ENCODE data around the gene FGFRL1. TPM values are rescaled to one million over a fixed set of nuclear protein-coding genes. Genes with fewer than 3 reads are reported as not detected.

FGFRL1 gene
- polyA plus RNA-seq, 1 experiment: 11.2 TPM

- H3K9me3 ChIP-seq (ENCODE audit: control insufficient read depth, insufficient read depth, low read length): no peaks in the 10 kb centered on the region; the same call in 1 of the 2 replicates
- H3K27ac ChIP-seq (ENCODE audit: low read depth, low read length): no peak overlapping the region
- H3K27me3 ChIP-seq (ENCODE audit: control insufficient read depth, insufficient read depth, low read length): no peaks in the 10 kb centered on the region
- no peak for DNase-seq (ENCODE audit: low read depth, low spot score)
- no peak overlapping the region for H3K4me3 ChIP-seq (ENCODE audit: low read depth, low read length)
- ChIA-PET CTCF (no interaction called here), POLR2A (no interaction called here)
- no peak for TF ChIP-seq CTCF (IDR thresholded peaks at IDR 0.05; ENCODE audit: low read depth, low read length)
Observed at GRCh38 chr4:1015746-1016145, 4.3 kb downstream of the FGFRL1 start.

- no peak for DNase-seq (ENCODE audit: low read depth, low spot score)
- H3K4me3 ChIP-seq (ENCODE audit: low read depth, low read length): no peak overlapping the region
- ChIA-PET CTCF (no interaction called here), POLR2A (no interaction called here)
- H3K9me3 ChIP-seq (ENCODE audit: control insufficient read depth, insufficient read depth, low read length): no peaks in the 10 kb centered on the region; the same call in 1 of the 2 replicates
- no peaks in the 10 kb centered on the region for H3K27me3 ChIP-seq (ENCODE audit: control insufficient read depth, insufficient read depth, low read length)
- no peak for TF ChIP-seq CTCF (IDR thresholded peaks at IDR 0.05; ENCODE audit: low read depth, low read length)
- no peak overlapping the region for H3K27ac ChIP-seq (ENCODE audit: low read depth, low read length)
Observed at GRCh38 chr4:1017211-1017610, 5.8 kb downstream of the FGFRL1 start.

- ChIA-PET CTCF (no interaction called here), POLR2A (no interaction called here)
- Histone ChIP-seq H3K27ac (ENCODE audit: low read depth, low read length) (no peak overlapping the region), H3K4me3 (ENCODE audit: low read depth, low read length) (no peak overlapping the region), H3K9me3 (ENCODE audit: control insufficient read depth, insufficient read depth, low read length) (no peaks in the 10 kb centered on the region; the same call in 1 of the 2 replicates), H3K27me3 (ENCODE audit: control insufficient read depth, insufficient read depth, low read length) (no peaks in the 10 kb centered on the region)
- TF ChIP-seq CTCF (IDR thresholded peaks at IDR 0.05; ENCODE audit: low read depth, low read length): no peak
- no peak for DNase-seq (ENCODE audit: low read depth, low spot score)
Observed at GRCh38 chr4:1017706-1018105, 6.3 kb downstream of the FGFRL1 start.

GRCh38 chr4:1018147-1019020, 7.0 kb downstream of the FGFRL1 start:
- ChIA-PET POLR2A (no interaction called here), CTCF (no interaction called here)
- DNase-seq (ENCODE audit: low read depth, low spot score): no peak
- H3K27ac ChIP-seq (ENCODE audit: low read depth, low read length): no peak overlapping the region
- no peak for TF ChIP-seq CTCF (IDR thresholded peaks at IDR 0.05; ENCODE audit: low read depth, low read length)
- no peaks in the 10 kb centered on the region; the same call in 1 of the 2 replicates for H3K9me3 ChIP-seq (ENCODE audit: control insufficient read depth, insufficient read depth, low read length)
- H3K4me3 ChIP-seq (ENCODE audit: low read depth, low read length): no peak overlapping the region
- no peaks in the 10 kb centered on the region for H3K27me3 ChIP-seq (ENCODE audit: control insufficient read depth, insufficient read depth, low read length)

GRCh38 chr4:1019320-1019719, 7.9 kb downstream of the FGFRL1 start:
- POLR2A ChIA-PET: no interaction called here
- Histone ChIP-seq H3K4me3 (ENCODE audit: low read depth, low read length) (no peak overlapping the region), H3K27me3 (ENCODE audit: control insufficient read depth, insufficient read depth, low read length) (no peaks in the 10 kb centered on the region), H3K9me3 (ENCODE audit: control insufficient read depth, insufficient read depth, low read length) (peaks cover 3% of the 10 kb centered on the region; the same call in 1 of the 2 replicates), H3K27ac (ENCODE audit: low read depth, low read length) (no peak overlapping the region)
- no peak for TF ChIP-seq CTCF (IDR thresholded peaks at IDR 0.05; ENCODE audit: low read depth, low read length)
- CTCF ChIA-PET: no interaction called here
- no peak for DNase-seq (ENCODE audit: low read depth, low spot score)
